Sigmoid colon (tissue), 3 donors: ENCODE data around the gene ARMC12.

Source experiments
- CTCF ChIP-seq, 4 experiments: fragments of 450-650 bp in 3 of 4; fragments of 200-600 bp in 1 of 4; IDR thresholded peaks; one replicate each; pipeline ENCODE4 v1.5.1; 2016 to 2019; ENCODE audit warnings: antibody characterized with exemption in 4 of 4, mild to moderate bottlenecking in 3 of 4, moderate library complexity in 2 of 4
- POLR2A ChIP-seq, 2 donors: fragments of 450-650 bp; IDR thresholded peaks; one replicate each; pipeline ENCODE4 v1.6.1; 2016; ENCODE audit warnings: antibody characterized with exemption in 2 of 2, mild to moderate bottlenecking in 2 of 2, moderate library complexity in 2 of 2

GRCh38 chr6:35742842-35743241 lies 6.0 kb downstream of the ARMC12 start:
- no peak for TF ChIP-seq CTCF (IDR thresholded peaks at IDR 0.05)
- TF ChIP-seq POLR2A (IDR thresholded peaks at IDR 0.05) = no peak
